ENCODE data around the gene GLUD1.
A peak's percentile ranks its signal among the peaks of the same experiment; 100 is the strongest.
"Not testable (repeated sequence)": the region's sequence is repeated elsewhere in the genome, so short reads cannot be mapped to it uniquely, and the experiment has no call there.

GLUD1 gene

GRCh38 chr10:87094373-87095235 is at the start of gene GLUD1, which contains the start of gene SHLD2:
TSS of gene GLUD1 (minus strand) at chr10:87094843. CDS start at chr10:87094769, 74 bp downstream.
TSS of gene SHLD2 (plus strand) at chr10:87095206. CDS start at chr10:87151355, 56,149 bp downstream.
- DNase-seq (ENCODE audit: low read depth in 2 of 3, low spot score in 1 of 3) = peak; percentile 73 to 86 (median 86)

GRCh38 chr10:87143109-87143418 is 48.4 kb upstream of the GLUD1 start:
- not testable (repeated sequence) for DNase-seq (ENCODE audit: low read depth in 2 of 3, low spot score in 1 of 3)

- not testable (repeated sequence) for DNase-seq (ENCODE audit: low read depth in 2 of 3, low spot score in 1 of 3)
Measured at GRCh38 chr10:87142230-87143108, 47.8 kb upstream of the GLUD1 start.

- DNase-seq (ENCODE audit: low read depth in 2 of 3, low spot score in 1 of 3) = not testable (repeated sequence)
Measured at GRCh38 chr10:87137478-87137877, 42.8 kb upstream of the GLUD1 start.

GRCh38 chr10:87134440-87134839 is 39.8 kb upstream of the GLUD1 start:
- DNase-seq (ENCODE audit: low read depth in 2 of 3, low spot score in 1 of 3) = not testable (repeated sequence)

- DNase-seq (ENCODE audit: low read depth in 2 of 3, low spot score in 1 of 3) = not testable (repeated sequence)
Measured at GRCh38 chr10:87133936-87134335, 39.3 kb upstream of the GLUD1 start.

GRCh38 chr10:87132176-87132575 is 37.5 kb upstream of the GLUD1 start:
- not testable (repeated sequence) for DNase-seq (ENCODE audit: low read depth in 2 of 3, low spot score in 1 of 3)

GRCh38 chr10:87127607-87128156 is 33.0 kb upstream of the GLUD1 start:
- not testable (repeated sequence) for DNase-seq (ENCODE audit: low read depth in 2 of 3, low spot score in 1 of 3)

- DNase-seq (ENCODE audit: low read depth in 2 of 3, low spot score in 1 of 3) = not testable (repeated sequence)
Measured at GRCh38 chr10:87127048-87127447, 32.4 kb upstream of the GLUD1 start.

- not testable (repeated sequence) for DNase-seq (ENCODE audit: low read depth in 2 of 3, low spot score in 1 of 3)
Measured at GRCh38 chr10:87123351-87123750, 28.7 kb upstream of the GLUD1 start.

GRCh38 chr10:87119029-87119428 is 24.4 kb upstream of the GLUD1 start:
- not testable (repeated sequence) for DNase-seq (ENCODE audit: low read depth in 2 of 3, low spot score in 1 of 3)

- DNase-seq (ENCODE audit: low read depth in 2 of 3, low spot score in 1 of 3) = not testable (repeated sequence)
Measured at GRCh38 chr10:87118122-87118521, 23.5 kb upstream of the GLUD1 start.

GRCh38 chr10:87105446-87106124 is 10.9 kb upstream of the GLUD1 start:
- DNase-seq (ENCODE audit: low read depth in 2 of 3, low spot score in 1 of 3) = no peak

GRCh38 chr10:87104727-87105126 is 10.1 kb upstream of the GLUD1 start:
- not testable (repeated sequence) for DNase-seq (ENCODE audit: low read depth in 2 of 3, low spot score in 1 of 3)

GRCh38 chr10:87101996-87102395 is 7.4 kb upstream of the GLUD1 start:
- DNase-seq (ENCODE audit: low read depth in 2 of 3, low spot score in 1 of 3) = no peak

GRCh38 chr10:87095236-87095945 is 748 bp upstream of the GLUD1 start:
- DNase-seq (ENCODE audit: low read depth in 2 of 3, low spot score in 1 of 3) = peak; percentile 37 to 66 (median 63)

- peak; percentile 66 to 71 (median 67) for DNase-seq (ENCODE audit: low read depth in 2 of 3, low spot score in 1 of 3)
Measured at GRCh38 chr10:87093632-87094372, 841 bp downstream of the GLUD1 start.

- DNase-seq (ENCODE audit: low read depth in 2 of 3, low spot score in 1 of 3) = no peak
Measured at GRCh38 chr10:87092861-87093631, 1.6 kb downstream of the GLUD1 start.

- DNase-seq (ENCODE audit: low read depth in 2 of 3, low spot score in 1 of 3) = no peak
Measured at GRCh38 chr10:87092376-87092860, 2.2 kb downstream of the GLUD1 start.
